ENCODE results near the gene SLC52A1.

GRCh38 chr17:5027916-5028315 is 7.3 kb downstream of the SLC52A1 start:
- TF ChIP-seq POLR2A (IDR thresholded peaks at IDR 0.05), result no peak
- TF ChIP-seq CTCF (IDR thresholded peaks at IDR 0.05), result no peak

All from adrenal gland (tissue), 5 donors.